Measurements from ENCODE around the gene HOXB3. TPM values are rescaled to one million over a fixed set of nuclear protein-coding genes. Genes with fewer than 3 reads are reported as not detected.
A peak's percentile ranks its signal among the peaks of the same experiment; 100 is the strongest.

HOXB3 gene
- total RNA-seq, 2 donors from 2014 or later = 26.8 to 33.3 TPM

DNA sequence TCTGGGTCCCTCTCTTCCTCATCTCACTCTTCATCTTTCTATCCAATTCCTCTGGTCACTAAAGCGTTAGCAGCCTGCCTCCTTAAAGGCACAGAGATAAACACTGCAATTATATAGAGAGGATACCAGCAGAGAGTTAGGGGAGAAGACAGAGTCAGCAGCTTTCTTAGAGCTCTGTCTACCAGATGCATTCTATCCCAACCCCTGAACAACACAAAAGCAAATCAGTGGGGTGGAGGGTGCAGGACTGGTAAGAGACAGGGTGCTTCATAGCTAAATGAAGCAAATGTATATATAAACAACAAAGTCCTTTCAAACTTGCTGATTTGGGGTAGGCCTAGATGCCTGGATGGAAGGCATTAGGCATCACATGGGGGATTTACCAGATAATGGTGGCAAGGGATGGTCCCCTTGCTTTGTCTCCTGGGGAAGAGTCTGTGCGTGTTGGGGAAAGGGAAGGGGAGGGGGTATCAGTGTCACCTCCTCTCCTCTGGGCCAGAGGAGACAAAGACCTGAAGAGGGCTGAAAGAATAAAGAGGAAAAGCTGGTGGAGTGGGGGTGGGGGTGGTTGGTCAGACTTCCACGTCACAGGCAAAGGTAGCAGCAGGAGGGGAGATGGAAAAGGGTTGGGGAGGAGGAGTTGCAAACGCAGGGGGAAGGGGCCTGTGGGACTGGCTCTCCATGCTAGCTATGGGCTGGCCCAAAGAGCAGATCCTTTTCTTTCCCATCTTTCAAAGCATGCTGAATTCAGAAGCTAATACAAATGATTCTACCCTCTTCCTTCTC is 23.9 kb downstream of the HOXB3 start:
- DNase-seq (ENCODE audit: low spot score) (no peak), ATAC-seq (ENCODE audit: insufficient number of reproducible peaks, low FRiP score, low read depth) (no peak)
- Histone ChIP-seq H3K4me3 (no peak overlapping the region), H3K4me1 (ENCODE audit: control insufficient read depth in 1 of 2, low read depth in 2 of 2) (peaks cover 21 to 95% of the 10 kb centered on the region in 2 donors), H3K9me3 (no peaks in the 10 kb centered on the region), H3K27ac (no peak overlapping the region), H3K36me3 (no peaks in the 10 kb centered on the region), H3K27me3 (replicated peaks; ENCODE audit: insufficient read depth) (no peaks in the 10 kb centered on the region)
- TF ChIP-seq, protein P1, sequence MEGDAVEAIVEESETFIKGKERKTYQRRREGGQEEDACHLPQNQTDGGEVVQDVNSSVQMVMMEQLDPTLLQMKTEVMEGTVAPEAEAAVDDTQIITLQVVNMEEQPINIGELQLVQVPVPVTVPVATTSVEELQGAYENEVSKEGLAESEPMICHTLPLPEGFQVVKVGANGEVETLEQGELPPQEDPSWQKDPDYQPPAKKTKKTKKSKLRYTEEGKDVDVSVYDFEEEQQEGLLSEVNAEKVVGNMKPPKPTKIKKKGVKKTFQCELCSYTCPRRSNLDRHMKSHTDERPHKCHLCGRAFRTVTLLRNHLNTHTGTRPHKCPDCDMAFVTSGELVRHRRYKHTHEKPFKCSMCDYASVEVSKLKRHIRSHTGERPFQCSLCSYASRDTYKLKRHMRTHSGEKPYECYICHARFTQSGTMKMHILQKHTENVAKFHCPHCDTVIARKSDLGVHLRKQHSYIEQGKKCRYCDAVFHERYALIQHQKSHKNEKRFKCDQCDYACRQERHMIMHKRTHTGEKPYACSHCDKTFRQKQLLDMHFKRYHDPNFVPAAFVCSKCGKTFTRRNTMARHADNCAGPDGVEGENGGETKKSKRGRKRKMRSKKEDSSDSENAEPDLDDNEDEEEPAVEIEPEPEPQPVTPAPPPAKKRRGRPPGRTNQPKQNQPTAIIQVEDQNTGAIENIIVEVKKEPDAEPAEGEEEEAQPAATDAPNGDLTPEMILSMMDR (IDR thresholded peaks at IDR 0.05) = no peak

DNA sequence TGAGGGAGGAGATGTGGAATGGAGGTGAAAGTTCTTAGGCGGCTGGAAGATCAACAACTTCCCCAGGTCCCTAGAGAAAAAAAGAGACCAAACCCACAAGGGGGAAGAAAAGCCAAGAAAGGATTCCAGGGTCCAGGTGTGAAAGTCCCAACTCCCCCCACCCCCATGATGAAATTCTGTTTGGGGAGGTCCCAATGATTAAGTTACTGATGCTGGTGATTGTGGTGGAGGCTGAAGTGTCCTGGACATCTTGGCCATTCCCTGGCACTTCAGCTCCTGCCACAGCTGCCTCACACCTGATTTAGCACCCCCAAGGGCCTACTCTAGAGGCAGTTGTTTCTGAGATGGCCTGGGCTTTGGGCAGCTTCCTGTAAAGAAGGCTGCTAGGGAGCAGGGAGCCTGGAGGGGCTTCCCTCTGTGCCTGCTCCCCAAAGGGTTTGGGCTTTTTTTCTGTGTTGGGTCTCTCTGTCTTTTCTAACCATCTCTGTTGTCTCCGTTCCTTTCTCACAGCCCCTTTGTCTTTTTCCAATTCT is 25.0 kb downstream of the HOXB3 start:
- DNase-seq (ENCODE audit: low spot score) (no peak), ATAC-seq (ENCODE audit: insufficient number of reproducible peaks, low FRiP score, low read depth) (no peak)
- H3K27me3 ChIP-seq (replicated peaks; ENCODE audit: insufficient read depth) = no peaks in the 10 kb centered on the region
- no peaks in the 10 kb centered on the region for H3K9me3 ChIP-seq
- H3K27ac ChIP-seq = no peak overlapping the region
- H3K36me3 ChIP-seq = no peaks in the 10 kb centered on the region
- H3K4me3 ChIP-seq = peak overlapping the region; percentile 69
- TF ChIP-seq, protein P1 (IDR thresholded peaks at IDR 0.05) = no peak
- H3K4me1 ChIP-seq (ENCODE audit: control insufficient read depth in 1 of 2, low read depth in 2 of 2) = peaks cover 20 to 96% of the 10 kb centered on the region in 2 donors

DNA sequence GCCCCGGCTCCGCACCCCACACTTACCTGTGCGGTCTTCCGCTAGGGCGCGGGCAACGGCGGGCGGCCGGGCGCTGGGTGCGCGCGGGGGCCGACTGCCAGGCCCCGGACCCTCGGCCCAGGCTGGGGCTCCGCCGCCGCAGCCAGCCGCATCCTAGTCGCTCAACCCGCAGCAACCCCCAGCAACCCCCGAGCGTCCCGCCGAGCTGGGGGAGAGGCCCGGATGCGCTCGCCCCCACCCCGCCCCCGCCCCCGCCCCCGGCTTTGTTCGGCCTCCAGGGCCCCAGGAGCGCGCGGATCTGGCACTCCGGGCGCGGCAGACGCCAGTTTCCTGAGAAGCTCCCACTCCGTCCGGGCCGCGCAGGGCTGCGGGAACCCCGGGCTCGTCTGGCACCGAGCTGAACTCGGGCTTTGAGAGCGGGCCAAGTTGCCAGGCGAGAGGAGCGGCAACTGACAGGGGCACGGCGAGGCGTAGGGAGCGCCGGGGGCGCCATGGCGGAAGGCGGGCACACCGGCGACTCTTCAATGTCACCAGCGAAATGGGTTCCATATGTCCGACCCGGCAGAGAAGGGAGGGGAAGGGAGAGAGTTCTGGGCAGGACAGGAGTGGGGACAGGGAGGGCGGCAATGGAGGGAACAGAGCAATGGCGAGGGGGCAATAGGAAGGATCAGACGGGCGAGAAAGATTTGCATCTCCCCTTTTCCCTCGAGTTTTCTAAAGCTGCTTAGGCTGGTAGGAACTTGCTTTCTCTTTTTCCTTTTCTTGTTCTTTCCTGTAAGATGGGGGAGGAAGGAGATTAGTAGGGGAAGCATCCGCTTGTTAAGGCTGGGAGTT is 25.6 kb downstream of the HOXB3 start:
- Histone ChIP-seq H3K36me3 (no peaks in the 10 kb centered on the region), H3K27me3 (replicated peaks; ENCODE audit: insufficient read depth) (no peaks in the 10 kb centered on the region), H3K4me3 (peak overlapping the region; percentile 69), H3K27ac (peak overlapping the region in 1 of 2 donors; percentile 43), H3K9me3 (no peaks in the 10 kb centered on the region), H3K4me1 (ENCODE audit: control insufficient read depth in 1 of 2, low read depth in 2 of 2) (peaks cover 17 to 96% of the 10 kb centered on the region in 2 donors)
- ATAC-seq (ENCODE audit: insufficient number of reproducible peaks, low FRiP score, low read depth) (no peak), DNase-seq (ENCODE audit: low spot score) (no peak)
- TF ChIP-seq, protein P1 (IDR thresholded peaks at IDR 0.05) = no peak

DNA sequence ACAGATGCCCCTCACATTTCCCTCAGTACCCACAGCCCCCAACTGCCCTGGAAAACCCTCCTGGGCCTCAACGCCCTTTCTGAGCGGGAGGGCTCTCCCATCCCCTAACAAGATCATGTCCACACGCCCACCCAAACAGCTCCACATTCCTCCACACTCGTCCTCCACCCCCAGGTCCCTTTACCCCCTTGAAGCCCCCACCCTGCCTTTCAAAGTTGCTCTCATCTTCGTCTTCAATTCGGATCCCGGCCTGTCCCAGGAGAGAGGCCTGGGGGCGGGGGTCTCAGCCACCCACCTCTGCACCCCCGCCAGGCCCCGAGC is 26.2 kb downstream of the HOXB3 start:
- Histone ChIP-seq H3K36me3 (no peaks in the 10 kb centered on the region), H3K4me3 (peak overlapping the region; percentile 69), H3K9me3 (no peaks in the 10 kb centered on the region), H3K27ac (peak overlapping the region in 1 of 2 donors; percentile 42), H3K4me1 (ENCODE audit: control insufficient read depth in 1 of 2, low read depth in 2 of 2) (peaks cover 14 to 96% of the 10 kb centered on the region in 2 donors), H3K27me3 (replicated peaks; ENCODE audit: insufficient read depth) (no peaks in the 10 kb centered on the region)
- TF ChIP-seq, protein P1 (IDR thresholded peaks at IDR 0.05) = no peak
- no peak for DNase-seq (ENCODE audit: low spot score)
- no peak for ATAC-seq (ENCODE audit: insufficient number of reproducible peaks, low FRiP score, low read depth)

DNA sequence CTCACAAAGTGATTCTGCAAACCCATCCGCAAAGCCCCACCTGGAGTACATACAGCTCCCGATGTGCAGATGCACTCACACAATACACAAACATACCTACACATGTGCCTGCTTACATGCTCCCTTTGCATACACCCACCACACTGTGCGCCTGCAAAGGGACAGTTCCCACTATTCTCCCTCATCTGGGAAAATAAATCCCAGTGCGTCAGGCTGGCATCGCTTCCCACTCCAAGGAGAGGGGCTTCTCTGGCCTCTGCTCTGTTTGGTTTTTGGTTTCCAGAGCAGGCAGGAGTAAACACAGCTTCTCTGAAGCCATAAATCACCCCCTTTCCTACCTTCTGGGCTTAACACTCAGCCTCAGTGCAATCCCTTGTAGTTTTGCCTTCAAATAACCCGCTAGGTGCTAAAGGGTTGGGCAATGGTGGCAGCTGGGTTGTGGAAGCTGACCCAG is 26.6 kb downstream of the HOXB3 start:
- Histone ChIP-seq H3K9me3 (no peaks in the 10 kb centered on the region), H3K27ac (peak overlapping the region in 1 of 2 donors; percentile 42), H3K4me1 (ENCODE audit: control insufficient read depth in 1 of 2, low read depth in 2 of 2) (peaks cover 14 to 96% of the 10 kb centered on the region in 2 donors), H3K36me3 (no peaks in the 10 kb centered on the region), H3K4me3 (peak overlapping the region; percentile 69), H3K27me3 (replicated peaks; ENCODE audit: insufficient read depth) (no peaks in the 10 kb centered on the region)
- ATAC-seq (ENCODE audit: insufficient number of reproducible peaks, low FRiP score, low read depth) = no peak
- DNase-seq (ENCODE audit: low spot score) = no peak
- TF ChIP-seq, protein P1 (IDR thresholded peaks at IDR 0.05) = no peak

Measured in thoracic aorta (tissue), 2 donors.